Immature natural killer cell (primary cell): Measurements from ENCODE around the gene SLC25A22. TPM values are rescaled to one million over a fixed set of nuclear protein-coding genes. Genes with fewer than 3 reads are reported as not detected.

Experiments used
- DNase-seq, 3 donors: peaks; one replicate each; pipeline ENCODE4 v3.0.0; 2022; ENCODE audit warnings: mixed read lengths in 1 of 3
- H3K27ac Mint-ChIP-seq, 6 donors: one replicate each; pipeline ENCODE4 v1.8.0; 2020; ENCODE audit warnings: mixed read lengths in 6 of 6, mild to moderate bottlenecking in 5 of 6, inconsistent platforms in 4 of 6, moderate library complexity in 3 of 6
- H3K27me3 Mint-ChIP-seq, 3 donors: one replicate each; pipeline ENCODE4 v1.8.0; 2020 to 2021; ENCODE audit warnings: low read depth in 3 of 3, mild to moderate bottlenecking in 3 of 3, mixed read lengths in 3 of 3, moderate library complexity in 3 of 3, inconsistent platforms in 1 of 3
- H3K36me3 Mint-ChIP-seq, 3 donors: one replicate each; pipeline ENCODE4 v1.8.0; 2020; ENCODE audit warnings: mixed read lengths in 3 of 3, inconsistent platforms in 2 of 3, mild to moderate bottlenecking in 2 of 3
- H3K4me1 Mint-ChIP-seq, 2 donors: one replicate each; pipeline ENCODE4 v1.8.0; 2020; ENCODE audit warnings: inconsistent platforms in 2 of 2, mild to moderate bottlenecking in 2 of 2, mixed read lengths in 2 of 2, moderate library complexity in 1 of 2
- H3K4me3 Mint-ChIP-seq, 5 donors: one replicate each; pipeline ENCODE4 v1.8.0; 2020; ENCODE audit warnings: mild to moderate bottlenecking in 5 of 5, mixed read lengths in 5 of 5, inconsistent platforms in 3 of 5, moderate library complexity in 3 of 5
- H3K9me3 Mint-ChIP-seq, 6 donors: one replicate each; pipeline ENCODE4 v1.8.0; 2020; ENCODE audit warnings: mild to moderate bottlenecking in 6 of 6, mixed read lengths in 6 of 6, inconsistent platforms in 4 of 6, moderate library complexity in 3 of 6
- polyA plus RNA-seq, 3 donors: library from polyadenylated mRNA; unstranded; fragments of 300-500 nt; fragmentation: Illumina TruSeq; gene quantifications; one replicate each; pipeline ENCODE4 v1.2.3, GENCODE V29; 2021

The SLC25A22 gene
- polyA plus RNA-seq, 3 donors from 2014 or later, result 5.2 to 14.9 (median 7.7) TPM

GRCh38 chr11:800473-800872 lies 2.4 kb upstream of the SLC25A22 start:
- H3K27me3 Mint-ChIP-seq, result peaks cover 0 to 6% (median 5%) of the 10 kb centered on the region in 3 donors
- no peaks in the 10 kb centered on the region for H3K9me3 Mint-ChIP-seq
- H3K4me3 Mint-ChIP-seq, result no peak overlapping the region

DNA sequence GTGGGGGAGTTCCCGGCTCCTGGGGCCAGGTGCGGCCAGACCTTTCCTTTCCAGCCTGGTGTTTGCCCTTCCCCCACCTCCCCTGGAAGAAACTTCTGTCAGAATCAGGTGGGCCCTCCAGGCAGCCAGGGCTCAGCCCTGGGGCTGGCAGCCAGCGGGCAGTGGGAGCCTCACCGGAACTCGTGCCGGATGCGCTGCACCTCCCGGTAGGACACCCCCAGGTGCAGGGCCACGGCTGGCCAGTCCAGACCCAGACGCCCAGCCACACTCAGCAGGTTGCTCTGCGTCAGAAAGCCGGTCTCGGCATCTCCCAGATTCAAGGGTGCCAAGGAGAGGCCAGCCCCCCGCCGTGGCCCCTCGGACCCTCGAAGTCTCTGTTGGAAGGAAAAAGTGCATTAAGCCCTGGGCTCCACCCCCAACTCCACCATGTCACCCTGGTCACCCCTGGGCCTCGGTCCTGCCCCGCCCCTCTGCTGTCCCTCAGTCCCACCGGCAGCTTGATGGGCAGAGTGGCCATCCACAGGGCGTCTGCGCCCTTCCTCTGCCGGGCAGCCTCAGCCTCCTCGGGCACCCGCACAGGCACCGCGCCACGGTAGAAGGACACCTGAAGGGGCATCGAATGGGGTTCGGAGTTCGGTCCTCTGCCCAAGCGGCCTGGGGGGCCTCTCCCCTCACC lies 1.7 kb upstream of the SLC25A22 start:
- Mint-ChIP-seq H3K27me3 (peaks cover 0 to 5% (median 5%) of the 10 kb centered on the region in 3 donors), H3K36me3 (no peaks in the 10 kb centered on the region), H3K27ac (no peak overlapping the region), H3K9me3 (no peaks in the 10 kb centered on the region), H3K4me1 (peaks cover 10 to 18% of the 10 kb centered on the region in 2 donors), H3K4me3 (no peak overlapping the region)
- DNase-seq, result no peak

More at GRCh38 chr11:800473-800872, 2.4 kb upstream of the SLC25A22 start:
- Mint-ChIP-seq H3K36me3 (no peaks in the 10 kb centered on the region), H3K27ac (no peak overlapping the region), H3K4me1 (peaks cover 10 to 18% of the 10 kb centered on the region in 2 donors)
- no peak for DNase-seq

- Mint-ChIP-seq H3K9me3 (no peaks in the 10 kb centered on the region), H3K4me1 (peaks cover 10 to 15% of the 10 kb centered on the region in 2 donors), H3K4me3 (peak overlapping the region; percentile 90 to 95 (median 92)), H3K27me3 (peaks cover 0 to 5% (median 3%) of the 10 kb centered on the region in 3 donors), H3K36me3 (no peaks in the 10 kb centered on the region), H3K27ac (peak overlapping the region; percentile 92 to 97 (median 94))
- peak; percentile 79 to 82 (median 82) for DNase-seq
Observed at GRCh38 chr11:797296-798092, 587 bp downstream of the SLC25A22 start.

DNA sequence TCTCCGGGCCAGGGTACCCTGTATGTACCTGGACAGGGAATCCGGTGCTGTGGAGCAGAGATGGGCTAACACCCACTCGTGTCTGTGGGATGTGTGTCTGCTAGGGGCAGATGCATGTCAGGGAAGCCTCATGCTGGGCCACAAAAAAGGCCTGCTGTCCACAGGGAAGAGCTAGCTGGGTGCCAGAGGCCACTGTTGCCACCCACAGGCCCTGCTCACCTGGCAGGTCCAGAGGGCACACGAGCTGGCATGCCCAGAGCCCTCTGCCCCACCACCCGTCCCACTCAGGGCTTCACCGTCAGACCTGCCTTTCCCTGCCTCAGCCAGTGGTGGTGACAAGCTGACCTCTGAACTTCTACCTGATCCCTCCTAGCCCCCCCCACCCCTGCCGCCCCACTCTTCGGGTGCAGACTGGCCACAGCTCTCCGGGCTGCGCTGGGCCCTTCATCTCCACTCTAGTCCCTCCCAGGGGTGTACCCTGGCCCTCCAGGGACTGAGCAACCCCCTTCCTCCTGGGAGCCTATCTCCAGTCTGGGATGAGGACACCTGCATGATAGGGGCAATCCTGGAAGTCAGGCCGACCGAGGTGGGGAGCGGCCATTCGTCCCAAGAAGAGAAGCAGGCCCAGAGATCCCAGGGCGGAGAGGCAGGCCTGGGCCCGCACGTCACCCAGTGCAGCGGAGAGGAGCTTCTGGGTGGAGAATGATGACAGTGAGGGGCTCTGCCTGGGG lies 1.4 kb downstream of the SLC25A22 start:
- Mint-ChIP-seq H3K27ac (peak overlapping the region; percentile 92 to 97 (median 94)), H3K36me3 (no peaks in the 10 kb centered on the region)
- no peak for DNase-seq

GRCh38 chr11:795634-796564 lies 2.2 kb downstream of the SLC25A22 start:
- peaks cover 10 to 15% of the 10 kb centered on the region in 2 donors for H3K4me1 Mint-ChIP-seq
- no peaks in the 10 kb centered on the region for H3K9me3 Mint-ChIP-seq
- H3K4me3 Mint-ChIP-seq, result peak overlapping the region; percentile 90 to 95 (median 92)
- H3K36me3 Mint-ChIP-seq, result peaks cover 0 to 3% (median 0%) of the 10 kb centered on the region in 3 donors
- H3K27ac Mint-ChIP-seq, result peak overlapping the region; percentile 92 to 97 (median 94)
- DNase-seq, result peak; percentile 73 to 78 (median 77)
- H3K27me3 Mint-ChIP-seq, result peaks cover 0 to 5% (median 3%) of the 10 kb centered on the region in 3 donors

More for the DNA sequence above, 1.4 kb downstream of the SLC25A22 start:
- Mint-ChIP-seq H3K4me3 (peak overlapping the region; percentile 90 to 95 (median 92)), H3K9me3 (no peaks in the 10 kb centered on the region), H3K4me1 (peaks cover 10 to 15% of the 10 kb centered on the region in 2 donors), H3K27me3 (peaks cover 0 to 5% (median 3%) of the 10 kb centered on the region in 3 donors)

DNA sequence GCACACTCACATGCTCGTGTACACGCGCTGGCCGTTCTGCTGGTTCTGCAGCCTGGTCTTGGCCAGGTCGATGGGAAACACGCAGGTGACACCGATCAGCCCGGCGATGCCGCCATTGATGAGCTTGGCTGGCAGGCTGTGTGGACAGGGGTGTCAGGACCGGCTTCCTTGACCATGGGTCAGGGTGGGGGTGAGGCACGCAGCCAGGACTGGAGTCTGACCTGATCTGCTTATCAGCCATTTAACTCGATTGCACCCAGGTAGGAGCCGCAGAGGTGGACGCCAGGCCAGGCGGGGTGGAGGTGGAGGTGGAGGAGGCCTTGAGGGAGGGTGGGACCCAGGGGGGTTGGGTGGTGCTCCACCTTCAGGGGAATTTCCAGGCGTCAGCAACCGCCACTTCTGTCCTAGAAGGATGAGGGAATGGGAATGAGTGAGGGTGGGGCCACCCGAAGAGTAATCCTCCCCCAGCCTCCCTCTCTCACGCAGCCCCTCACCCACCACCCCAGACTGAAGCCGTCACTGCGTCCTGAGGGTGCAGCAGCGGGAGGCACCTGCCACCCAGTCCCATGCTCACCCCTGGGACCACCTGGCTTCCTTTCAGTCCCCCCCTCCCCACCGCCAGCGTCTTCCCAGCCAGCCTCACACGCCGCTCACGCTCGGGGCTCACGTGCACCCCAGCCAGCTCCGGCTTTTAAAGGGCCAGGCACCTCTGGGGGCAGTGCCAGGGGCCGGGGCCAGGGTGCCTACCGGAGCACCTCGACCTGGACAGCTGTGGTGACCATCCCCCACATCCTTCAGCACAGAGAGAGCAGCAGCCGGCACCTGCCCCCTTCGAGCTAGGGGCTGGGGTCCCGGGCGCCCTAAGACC lies 3.1 kb downstream of the SLC25A22 start:
- H3K4me1 Mint-ChIP-seq, result peaks cover 10 to 15% of the 10 kb centered on the region in 2 donors
- H3K27ac Mint-ChIP-seq, result peak overlapping the region in 3 of 6 donors; percentile 36 to 95 (median 51)
- H3K4me3 Mint-ChIP-seq, result peak overlapping the region; percentile 25 to 92 (median 48)
- peaks cover 0 to 3% (median 0%) of the 10 kb centered on the region in 3 donors for H3K36me3 Mint-ChIP-seq
- no peaks in the 10 kb centered on the region for H3K9me3 Mint-ChIP-seq
- DNase-seq, result no peak
- peaks cover 0 to 6% (median 3%) of the 10 kb centered on the region in 3 donors for H3K27me3 Mint-ChIP-seq

DNA sequence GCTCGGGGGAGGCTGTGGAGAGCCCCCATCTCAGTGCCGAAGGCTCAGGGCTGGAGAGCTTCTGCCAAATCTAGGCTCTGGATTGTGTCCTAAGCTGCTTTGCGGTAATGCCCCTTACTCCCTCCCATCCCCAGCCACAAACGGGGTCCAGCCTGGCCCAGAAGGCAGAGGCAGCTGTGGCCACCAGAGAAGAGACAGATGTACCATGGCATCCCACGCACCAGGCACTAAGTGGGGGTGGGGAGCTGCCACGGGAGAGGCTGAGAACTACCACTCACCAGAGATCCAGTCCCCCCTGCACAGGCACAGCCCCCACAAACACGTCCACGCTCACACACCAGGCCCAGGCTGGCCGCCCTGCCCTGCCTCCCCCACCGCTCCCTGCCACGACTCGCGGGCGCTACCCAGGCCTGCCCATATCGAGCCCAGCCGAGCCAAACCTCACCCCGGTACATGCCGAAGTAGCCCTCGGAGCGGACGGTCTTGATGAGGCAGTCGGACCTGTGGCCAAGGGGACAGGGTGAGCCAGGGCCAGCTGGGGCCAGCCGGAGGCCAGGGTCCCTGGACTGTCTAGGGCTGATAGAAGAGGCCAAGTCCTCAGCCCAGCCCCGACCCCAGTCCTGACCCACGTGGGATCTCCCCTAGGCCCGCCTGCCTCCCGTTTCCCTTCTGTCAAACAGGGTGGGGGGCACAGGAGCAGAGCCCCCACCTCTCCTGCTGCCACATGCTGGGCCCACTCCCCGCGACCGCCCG lies 3.9 kb downstream of the SLC25A22 start:
- H3K9me3 Mint-ChIP-seq, result no peaks in the 10 kb centered on the region
- peaks cover 0 to 6% (median 3%) of the 10 kb centered on the region in 3 donors for H3K27me3 Mint-ChIP-seq
- H3K4me3 Mint-ChIP-seq, result peak overlapping the region in 2 of 5 donors; percentile 18 to 38
- H3K36me3 Mint-ChIP-seq, result peaks cover 0 to 3% (median 0%) of the 10 kb centered on the region in 3 donors
- peaks cover 10 to 16% of the 10 kb centered on the region in 2 donors for H3K4me1 Mint-ChIP-seq
- DNase-seq, result no peak
- H3K27ac Mint-ChIP-seq, result peak overlapping the region in 1 of 6 donors; percentile 34

DNA sequence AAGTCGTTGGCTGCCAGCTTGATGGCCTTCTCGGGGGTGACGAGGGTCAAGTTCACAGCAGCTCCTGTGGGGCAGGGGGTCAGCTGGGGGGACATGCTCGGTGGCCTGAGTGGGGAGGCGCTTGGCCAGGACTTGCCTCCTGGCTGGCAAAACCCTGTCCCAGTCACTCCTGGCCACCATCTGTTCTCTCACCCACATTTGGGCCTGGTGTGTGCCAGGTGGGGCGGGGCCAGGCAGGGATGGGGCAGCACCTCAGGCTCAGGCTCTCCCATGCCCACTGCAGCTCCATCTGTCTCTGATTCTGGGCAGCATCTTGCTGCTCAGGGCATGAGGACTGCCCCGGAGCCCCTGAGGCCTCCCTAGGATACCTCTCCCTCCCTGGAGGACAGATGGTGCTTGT lies 4.5 kb downstream of the SLC25A22 start:
- Mint-ChIP-seq H3K4me3 (peak overlapping the region in 2 of 5 donors; percentile 14 to 27), H3K27me3 (peaks cover 2 to 6% (median 3%) of the 10 kb centered on the region in 3 donors), H3K4me1 (peaks cover 10 to 16% of the 10 kb centered on the region in 2 donors), H3K36me3 (peaks cover 0 to 3% (median 0%) of the 10 kb centered on the region in 3 donors), H3K9me3 (no peaks in the 10 kb centered on the region), H3K27ac (peak overlapping the region in 1 of 6 donors; percentile 34)
- no peak for DNase-seq

- no peak for DNase-seq
- Mint-ChIP-seq H3K27me3 (peaks cover 2 to 8% (median 3%) of the 10 kb centered on the region in 3 donors), H3K36me3 (peaks cover 0 to 3% (median 0%) of the 10 kb centered on the region in 3 donors), H3K9me3 (no peaks in the 10 kb centered on the region), H3K4me1 (peaks cover 10 to 16% of the 10 kb centered on the region in 2 donors), H3K4me3 (no peak overlapping the region), H3K27ac (no peak overlapping the region)
Observed at GRCh38 chr11:792873-793272, 5.2 kb downstream of the SLC25A22 start.

- Mint-ChIP-seq H3K9me3 (no peaks in the 10 kb centered on the region), H3K27me3 (peaks cover 2 to 10% (median 3%) of the 10 kb centered on the region in 3 donors), H3K36me3 (peaks cover 0 to 3% (median 0%) of the 10 kb centered on the region in 3 donors), H3K4me1 (peaks cover 10 to 16% of the 10 kb centered on the region in 2 donors), H3K4me3 (no peak overlapping the region), H3K27ac (no peak overlapping the region)
- no peak for DNase-seq
Observed at GRCh38 chr11:792535-792821, 5.6 kb downstream of the SLC25A22 start.

DNA sequence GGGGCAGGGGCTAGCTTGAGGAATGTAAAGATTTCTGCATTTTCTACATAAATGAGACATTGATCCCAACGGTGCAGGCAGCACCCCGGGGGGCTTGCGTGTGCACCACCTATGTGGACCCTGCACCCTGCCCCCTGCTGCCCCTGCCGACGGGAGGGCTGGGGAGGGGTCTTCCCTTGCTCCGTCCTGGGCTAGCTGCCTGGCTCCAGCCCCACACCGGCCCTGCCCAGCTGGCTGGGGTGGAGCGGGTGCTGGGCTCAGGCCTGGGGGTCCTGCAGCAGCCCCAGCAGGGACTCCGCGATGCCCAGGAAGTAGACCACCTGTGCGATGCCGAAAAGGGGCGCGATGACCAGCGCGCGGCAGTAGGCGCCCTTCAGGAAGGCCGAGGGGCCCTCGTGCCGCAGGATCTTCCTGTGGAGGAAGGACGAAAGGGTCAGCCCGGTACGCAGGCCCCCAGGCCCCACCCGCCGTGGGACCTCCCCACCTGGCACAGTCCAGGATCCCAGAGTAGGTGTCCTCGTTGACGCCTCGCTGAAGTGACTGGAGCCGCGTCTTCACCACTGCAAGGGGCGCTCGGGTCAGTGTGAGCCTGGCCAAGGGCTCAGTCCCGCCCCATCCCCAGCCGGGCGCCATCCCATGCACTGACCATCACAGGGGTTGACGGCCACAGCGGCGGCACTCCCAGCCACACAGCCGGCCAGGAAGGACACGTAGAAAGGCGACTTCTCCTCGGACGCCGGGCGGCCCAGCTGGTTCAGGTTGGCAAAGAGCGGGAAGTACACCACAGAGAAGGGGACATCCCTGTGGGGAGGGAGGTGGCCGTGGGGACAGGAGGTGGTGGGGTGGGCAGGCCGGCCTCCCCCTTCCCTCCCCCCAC lies 6.2 kb downstream of the SLC25A22 start:
- Mint-ChIP-seq H3K9me3 (no peaks in the 10 kb centered on the region), H3K36me3 (peaks cover 0 to 3% (median 0%) of the 10 kb centered on the region in 3 donors), H3K27ac (no peak overlapping the region), H3K4me1 (peaks cover 10 to 12% of the 10 kb centered on the region in 2 donors), H3K4me3 (no peak overlapping the region), H3K27me3 (peaks cover 0 to 6% (median 2%) of the 10 kb centered on the region in 3 donors)
- DNase-seq, result no peak
